ENCODE measurements around the gene CACTIN. TPM values are rescaled to one million over a fixed set of nuclear protein-coding genes. Genes with fewer than 3 reads are reported as not detected.

CACTIN gene
- total RNA-seq, 1 experiment from 2014 or later, result 18.6 TPM

GRCh38 chr19:3607303-3608078, 19.1 kb downstream of the CACTIN start:
- POLR2A ChIA-PET (ENCODE audit: unreplicated experiment), result no interaction called here
- TF ChIP-seq CTCF (conservative IDR thresholded peaks at IDR 0.05) (no peak), EZH2 (IDR thresholded peaks at IDR 0.05; ENCODE audit: low read depth) (no peak)
- Histone ChIP-seq H3K9me3 (ENCODE audit: insufficient read depth, low read depth) (no peaks in the 10 kb centered on the region), H3K4me1 (replicated peaks; ENCODE audit: insufficient read depth) (0 out of 2 replicates have a peak, but pooled peaks cover 3% of the 10 kb centered on the region), H3K36me3 (ENCODE audit: low read depth) (no peaks in the 10 kb centered on the region), H3K9me2 (ENCODE audit: insufficient read depth) (no peaks in the 10 kb centered on the region), H3F3A (ENCODE audit: insufficient read depth, low read depth) (0 out of 2 replicates have a peak, but pooled peaks cover 7% of the 10 kb centered on the region), H4K20me1 (ENCODE audit: insufficient read depth) (no peaks in the 10 kb centered on the region), H3K4me3 (no peak overlapping the region), H3K27ac (no peak overlapping the region), H3K79me2 (ENCODE audit: low read depth) (no peaks in the 10 kb centered on the region), H3K4me2 (peak overlapping the region; percentile 68; the same call in 1 of the 2 replicates), H3K27me3 (ENCODE audit: insufficient read depth, low read depth) (no peaks in the 10 kb centered on the region), H2AFZ (no peak overlapping the region)
- no peak for DNase-seq
- BruUV-seq (replicated peaks), result no TSS peak
- intact Hi-C loops (cut with micrococcal nuclease; ENCODE audit: unreplicated experiment), result no loop called here
- CTCF ChIA-PET, result no interaction called here

GRCh38 chr19:3606690-3607289, 19.8 kb downstream of the CACTIN start, which contains the start of gene TBXA2R:
TSS of gene TBXA2R (minus strand) at chr19:3606875. CDS start at chr19:3600634, 6,241 bp downstream.
- Histone ChIP-seq H2AFZ (peak within 1 kb of the TSS; percentile 62; the same call in 1 of the 2 replicates), H4K20me1 (ENCODE audit: insufficient read depth) (no peaks in the 10 kb centered on the region), H3K9me3 (ENCODE audit: insufficient read depth, low read depth) (no peaks in the 10 kb centered on the region), H3F3A (ENCODE audit: insufficient read depth, low read depth) (0 out of 2 replicates have a peak, but pooled peaks cover 7% of the 10 kb centered on the region), H3K4me1 (replicated peaks; ENCODE audit: insufficient read depth) (0 out of 2 replicates have a peak, but pooled peaks cover 3% of the 10 kb centered on the region), H3K36me3 (ENCODE audit: low read depth) (no peaks in the 10 kb centered on the region), H3K4me3 (peak within 1 kb of the TSS; percentile 33; the same call in 1 of the 2 replicates), H3K79me2 (ENCODE audit: low read depth) (no peaks in the 10 kb centered on the region), H3K27ac (no peak within 1 kb of the TSS), H3K27me3 (ENCODE audit: insufficient read depth, low read depth) (no peaks in the 10 kb centered on the region), H3K9me2 (ENCODE audit: insufficient read depth) (no peaks in the 10 kb centered on the region), H3K4me2 (peak within 1 kb of the TSS; percentile 68)
- ChIA-PET POLR2A (ENCODE audit: unreplicated experiment) (no interaction called here), CTCF (no interaction called here)
- no TSS peak for BruUV-seq (replicated peaks)
- intact Hi-C loops (cut with micrococcal nuclease; ENCODE audit: unreplicated experiment), result no loop called here
- peak in 1 of 2 experiments; percentile 50 for DNase-seq
- TF ChIP-seq EZH2 (IDR thresholded peaks at IDR 0.05; ENCODE audit: low read depth) (no peak), CTCF (conservative IDR thresholded peaks at IDR 0.05) (no peak)

GRCh38 chr19:3606174-3606689, 20.4 kb downstream of the CACTIN start:
- Histone ChIP-seq H3K27me3 (ENCODE audit: insufficient read depth, low read depth) (no peaks in the 10 kb centered on the region), H3K4me1 (replicated peaks; ENCODE audit: insufficient read depth) (0 out of 2 replicates have a peak, but pooled peaks cover 3% of the 10 kb centered on the region), H3K79me2 (ENCODE audit: low read depth) (no peaks in the 10 kb centered on the region), H3K9me3 (ENCODE audit: insufficient read depth, low read depth) (no peaks in the 10 kb centered on the region), H3K9me2 (ENCODE audit: insufficient read depth) (no peaks in the 10 kb centered on the region), H3K27ac (no peak overlapping the region), H3K36me3 (ENCODE audit: low read depth) (no peaks in the 10 kb centered on the region), H2AFZ (peak overlapping the region; percentile 62; the same call in 1 of the 2 replicates), H3K4me3 (peak overlapping the region; percentile 33; the same call in 1 of the 2 replicates), H3F3A (ENCODE audit: insufficient read depth, low read depth) (0 out of 2 replicates have a peak, but pooled peaks cover 7% of the 10 kb centered on the region), H4K20me1 (ENCODE audit: insufficient read depth) (no peaks in the 10 kb centered on the region), H3K4me2 (peak overlapping the region; percentile 68)
- TF ChIP-seq EZH2 (IDR thresholded peaks at IDR 0.05; ENCODE audit: low read depth) (no peak), CTCF (conservative IDR thresholded peaks at IDR 0.05) (no peak)
- BruUV-seq (replicated peaks), result no TSS peak
- ChIA-PET POLR2A (ENCODE audit: unreplicated experiment) (no interaction called here), CTCF (no interaction called here)
- peak; percentile 40 to 69 for DNase-seq
- intact Hi-C loops (cut with micrococcal nuclease; ENCODE audit: unreplicated experiment), result no loop called here
